Bronchus fibroblast of lung (primary cell): ENCODE results near the gene WNT7B. TPM values are rescaled to one million over a fixed set of nuclear protein-coding genes. Genes with fewer than 3 reads are reported as not detected.

Experiments used
- total RNA-seq: library from RNA; depleted of rRNA; stranded (reverse); fragments of >200 nt; gene quantifications from 2 replicates; pipeline ENCODE4 v1.2.3, GENCODE V29; 2015

WNT7B gene
- total RNA-seq: 2.5 and 3.4 TPM in 2 replicates

DNA sequence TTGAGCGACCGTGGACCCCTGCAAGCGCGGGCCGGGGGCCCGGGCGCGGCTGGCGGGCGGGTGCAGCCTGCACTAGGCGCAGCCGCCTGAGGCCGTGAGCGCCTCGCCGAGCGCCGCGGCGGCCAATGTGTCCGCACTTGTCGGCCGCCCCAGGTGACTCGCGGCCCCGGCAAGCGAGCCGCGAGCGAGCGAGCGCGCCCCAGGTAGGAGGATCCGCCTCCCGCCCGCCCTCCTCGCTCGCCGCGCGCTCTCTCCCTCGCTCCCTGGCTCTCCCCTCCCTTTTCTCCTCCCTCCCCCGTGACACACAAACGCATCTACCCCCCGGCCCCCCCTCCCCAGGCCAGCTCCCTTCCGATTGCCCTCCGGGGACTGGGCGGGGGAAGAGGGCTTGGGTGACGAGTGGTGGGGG lies at the start of gene WNT7B:
Gene WNT7B (minus strand): TSS at position 160 of the 409 bp plus-strand sequence. CDS start 408 bp downstream, outside the sequence.

Other genes with a start within 250 kb of the WNT7B start
- gene PPARA, start 173.4 kb upstream of the WNT7B start, total RNA-seq: 5.9 and 8.4 TPM in 2 replicates